NCI-H2107 (cell line): ENCODE measurements around the gene BAD.
A peak's percentile ranks its signal among the peaks of the same experiment; 100 is the strongest.
"Not testable (repeated sequence)": the region's sequence is repeated elsewhere in the genome, so short reads cannot be mapped to it uniquely, and the experiment has no call there.

Source experiments
- DNase-seq: peaks from one replicate; lab custom pipeline; 2025; lab: John Stamatoyannopoulos, UW

Gene BAD

GRCh38 chr11:64256300-64256699 lies 28.2 kb downstream of the BAD start:
- no peak for DNase-seq

GRCh38 chr11:64255135-64256128 lies 29.0 kb downstream of the BAD start:
- no peak for DNase-seq

- no peak for DNase-seq
Observed at GRCh38 chr11:64254326-64254725, 30.1 kb downstream of the BAD start.

- no peak for DNase-seq
Observed at GRCh38 chr11:64253481-64253880, 31.0 kb downstream of the BAD start.

- DNase-seq: no peak
Observed at GRCh38 chr11:64253043-64253442, 31.4 kb downstream of the BAD start.

- DNase-seq: no peak
Observed at GRCh38 chr11:64252003-64252872, 32.2 kb downstream of the BAD start.

GRCh38 chr11:64251753-64252002 lies 32.8 kb downstream of the BAD start:
- no peak for DNase-seq

GRCh38 chr11:64251016-64251752 lies 33.3 kb downstream of the BAD start, which contains the start of gene PLCB3:
Gene PLCB3 (plus strand): TSS chr11:64251530. CDS start chr11:64251650, 120 bp downstream.
- DNase-seq: no peak

GRCh38 chr11:64250415-64251015 lies 34.0 kb downstream of the BAD start:
- no peak for DNase-seq

GRCh38 chr11:64249563-64250414 lies 34.7 kb downstream of the BAD start:
- no peak for DNase-seq

GRCh38 chr11:64249038-64249437 lies 35.4 kb downstream of the BAD start:
- no peak for DNase-seq

- no peak for DNase-seq
Observed at GRCh38 chr11:64248578-64248977, 35.9 kb downstream of the BAD start.

- no peak for DNase-seq
Observed at GRCh38 chr11:64247729-64248531, 36.5 kb downstream of the BAD start.

GRCh38 chr11:64246871-64247728 lies 37.4 kb downstream of the BAD start, which contains the start of gene PPP1R14B:
Gene PPP1R14B (minus strand): TSS chr11:64246943. CDS start chr11:64246673, 270 bp downstream.
- peak; percentile 61 for DNase-seq

- DNase-seq: not testable (repeated sequence)
Observed at GRCh38 chr11:64246621-64246870, 37.9 kb downstream of the BAD start.

GRCh38 chr11:64245797-64246620 lies 38.5 kb downstream of the BAD start:
- no peak for DNase-seq

GRCh38 chr11:64245401-64245796 lies 39.1 kb downstream of the BAD start:
- DNase-seq: no peak

- DNase-seq: no peak
Observed at GRCh38 chr11:64244966-64245365, 39.5 kb downstream of the BAD start.
